Measurements from ENCODE around the gene CPTP. TPM values are rescaled to one million over a fixed set of nuclear protein-coding genes. Genes with fewer than 3 reads are reported as not detected.
A peak's percentile ranks its signal among the peaks of the same experiment; 100 is the strongest.

The CPTP gene
- total and polyA plus RNA-seq, 2 of the 13 experiments (the other 11 are each of a cell fraction or from before 2014, with no cell fraction given), result 5.5 to 9.3 TPM

DNA sequence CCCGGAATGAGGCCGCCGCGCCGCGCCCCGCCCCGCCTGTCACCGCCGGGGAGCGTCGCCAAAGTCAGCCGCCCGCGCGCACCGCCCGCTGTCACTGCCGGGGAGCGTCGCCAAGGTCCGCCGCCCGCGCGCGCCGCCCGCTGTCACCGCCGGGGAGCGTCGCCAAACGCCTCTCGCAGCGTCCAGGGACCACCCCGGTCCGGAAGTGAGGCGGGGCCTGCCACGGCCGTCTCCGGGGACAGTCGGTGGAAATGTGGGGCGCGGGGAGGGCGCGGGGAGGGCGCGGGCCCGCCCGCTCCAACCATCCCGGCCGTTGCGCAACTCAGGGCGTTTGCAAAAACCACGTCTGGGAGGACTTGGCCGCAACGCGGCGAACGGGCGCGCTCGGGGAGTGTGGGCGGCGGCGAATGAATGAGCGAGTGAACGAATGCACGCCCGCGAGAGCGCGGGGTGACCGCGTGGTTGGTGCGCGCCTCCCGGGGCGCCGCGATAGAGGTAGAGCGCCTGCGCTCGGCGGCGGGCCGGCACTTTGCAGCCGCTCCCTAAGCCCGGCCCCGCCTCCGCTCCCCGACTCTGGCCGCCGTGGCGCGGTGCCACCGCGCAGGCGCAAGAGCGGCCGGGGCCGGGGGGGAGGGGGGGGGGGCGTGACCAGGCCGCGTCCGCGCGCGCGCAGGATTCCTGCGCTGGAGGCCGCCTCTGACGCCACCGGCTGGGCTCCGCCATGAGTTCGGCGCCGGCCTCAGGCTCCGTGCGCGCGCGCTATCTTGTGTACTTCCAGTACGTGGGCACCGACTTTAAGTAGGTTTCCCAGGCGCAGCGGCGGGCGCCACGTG is 16.5 kb upstream of the CPTP start, which contains the start of the genes ACAP3 and PUSL1 (continued):
- TF ChIP-seq, protein P1, sequence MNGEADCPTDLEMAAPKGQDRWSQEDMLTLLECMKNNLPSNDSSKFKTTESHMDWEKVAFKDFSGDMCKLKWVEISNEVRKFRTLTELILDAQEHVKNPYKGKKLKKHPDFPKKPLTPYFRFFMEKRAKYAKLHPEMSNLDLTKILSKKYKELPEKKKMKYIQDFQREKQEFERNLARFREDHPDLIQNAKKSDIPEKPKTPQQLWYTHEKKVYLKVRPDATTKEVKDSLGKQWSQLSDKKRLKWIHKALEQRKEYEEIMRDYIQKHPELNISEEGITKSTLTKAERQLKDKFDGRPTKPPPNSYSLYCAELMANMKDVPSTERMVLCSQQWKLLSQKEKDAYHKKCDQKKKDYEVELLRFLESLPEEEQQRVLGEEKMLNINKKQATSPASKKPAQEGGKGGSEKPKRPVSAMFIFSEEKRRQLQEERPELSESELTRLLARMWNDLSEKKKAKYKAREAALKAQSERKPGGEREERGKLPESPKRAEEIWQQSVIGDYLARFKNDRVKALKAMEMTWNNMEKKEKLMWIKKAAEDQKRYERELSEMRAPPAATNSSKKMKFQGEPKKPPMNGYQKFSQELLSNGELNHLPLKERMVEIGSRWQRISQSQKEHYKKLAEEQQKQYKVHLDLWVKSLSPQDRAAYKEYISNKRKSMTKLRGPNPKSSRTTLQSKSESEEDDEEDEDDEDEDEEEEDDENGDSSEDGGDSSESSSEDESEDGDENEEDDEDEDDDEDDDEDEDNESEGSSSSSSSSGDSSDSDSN (CRISPR knock-in tag; IDR thresholded peaks at IDR 0.05), result peak; percentile 32
- peak; percentile 11; the same call in 1 of the 2 replicates for TF ChIP-seq PITX1 (CRISPR knock-in tag; IDR thresholded peaks at IDR 0.05)
- peak; percentile 99 for TF ChIP-seq TGIF2 (CRISPR knock-in tag; IDR thresholded peaks at IDR 0.05)
- TF ChIP-seq BORCS8-MEF2B (CRISPR knock-in tag; IDR thresholded peaks at IDR 0.05), result 0 out of 2 replicates have a peak, but pooled peaks have one; percentile 29
- no peak for TF ChIP-seq SUZ12 (IDR thresholded peaks at IDR 0.05; ENCODE audit: low read depth, low read length)
- TF ChIP-seq, protein P2, sequence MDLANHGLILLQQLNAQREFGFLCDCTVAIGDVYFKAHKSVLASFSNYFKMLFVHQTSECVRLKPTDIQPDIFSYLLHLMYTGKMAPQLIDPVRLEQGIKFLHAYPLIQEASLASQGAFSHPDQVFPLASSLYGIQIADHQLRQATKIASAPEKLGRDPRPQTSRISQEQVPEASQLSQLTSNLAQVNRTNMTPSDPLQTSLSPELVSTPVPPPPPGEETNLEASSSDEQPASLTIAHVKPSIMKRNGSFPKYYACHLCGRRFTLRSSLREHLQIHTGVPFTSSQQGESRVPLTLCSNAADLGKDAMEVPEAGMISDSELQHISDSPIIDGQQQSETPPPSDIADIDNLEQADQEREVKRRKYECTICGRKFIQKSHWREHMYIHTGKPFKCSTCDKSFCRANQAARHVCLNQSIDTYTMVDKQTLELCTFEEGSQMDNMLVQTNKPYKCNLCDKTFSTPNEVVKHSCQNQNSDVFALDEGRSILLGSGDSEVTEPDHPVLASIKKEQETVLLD (CRISPR knock-in tag; IDR thresholded peaks at IDR 0.05; ENCODE audit: low read depth), result peak; percentile 97
- TF ChIP-seq, protein P3, sequence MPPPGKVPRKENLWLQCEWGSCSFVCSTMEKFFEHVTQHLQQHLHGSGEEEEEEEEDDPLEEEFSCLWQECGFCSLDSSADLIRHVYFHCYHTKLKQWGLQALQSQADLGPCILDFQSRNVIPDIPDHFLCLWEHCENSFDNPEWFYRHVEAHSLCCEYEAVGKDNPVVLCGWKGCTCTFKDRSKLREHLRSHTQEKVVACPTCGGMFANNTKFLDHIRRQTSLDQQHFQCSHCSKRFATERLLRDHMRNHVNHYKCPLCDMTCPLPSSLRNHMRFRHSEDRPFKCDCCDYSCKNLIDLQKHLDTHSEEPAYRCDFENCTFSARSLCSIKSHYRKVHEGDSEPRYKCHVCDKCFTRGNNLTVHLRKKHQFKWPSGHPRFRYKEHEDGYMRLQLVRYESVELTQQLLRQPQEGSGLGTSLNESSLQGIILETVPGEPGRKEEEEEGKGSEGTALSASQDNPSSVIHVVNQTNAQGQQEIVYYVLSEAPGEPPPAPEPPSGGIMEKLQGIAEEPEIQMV (CRISPR knock-in tag; IDR thresholded peaks at IDR 0.05; ENCODE audit: low read depth), result peak; percentile 81
- TF ChIP-seq RBFOX2 (IDR thresholded peaks at IDR 0.05; ENCODE audit: low read depth, low read length), result peak; percentile 69
- 0 out of 2 replicates have a peak, but pooled peaks have one; percentile 20 for TF ChIP-seq ZFP90 (CRISPR knock-in tag; IDR thresholded peaks at IDR 0.05; ENCODE audit: borderline replicate concordance)
- TF ChIP-seq, protein P4, sequence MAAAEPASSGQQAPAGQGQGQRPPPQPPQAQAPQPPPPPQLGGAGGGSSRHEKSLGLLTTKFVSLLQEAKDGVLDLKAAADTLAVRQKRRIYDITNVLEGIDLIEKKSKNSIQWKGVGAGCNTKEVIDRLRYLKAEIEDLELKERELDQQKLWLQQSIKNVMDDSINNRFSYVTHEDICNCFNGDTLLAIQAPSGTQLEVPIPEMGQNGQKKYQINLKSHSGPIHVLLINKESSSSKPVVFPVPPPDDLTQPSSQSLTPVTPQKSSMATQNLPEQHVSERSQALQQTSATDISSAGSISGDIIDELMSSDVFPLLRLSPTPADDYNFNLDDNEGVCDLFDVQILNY (CRISPR knock-in tag; conservative IDR thresholded peaks at IDR 0.05), result peak; percentile 52; the same call in 1 of the 2 replicates
- TF ChIP-seq, protein P5, sequence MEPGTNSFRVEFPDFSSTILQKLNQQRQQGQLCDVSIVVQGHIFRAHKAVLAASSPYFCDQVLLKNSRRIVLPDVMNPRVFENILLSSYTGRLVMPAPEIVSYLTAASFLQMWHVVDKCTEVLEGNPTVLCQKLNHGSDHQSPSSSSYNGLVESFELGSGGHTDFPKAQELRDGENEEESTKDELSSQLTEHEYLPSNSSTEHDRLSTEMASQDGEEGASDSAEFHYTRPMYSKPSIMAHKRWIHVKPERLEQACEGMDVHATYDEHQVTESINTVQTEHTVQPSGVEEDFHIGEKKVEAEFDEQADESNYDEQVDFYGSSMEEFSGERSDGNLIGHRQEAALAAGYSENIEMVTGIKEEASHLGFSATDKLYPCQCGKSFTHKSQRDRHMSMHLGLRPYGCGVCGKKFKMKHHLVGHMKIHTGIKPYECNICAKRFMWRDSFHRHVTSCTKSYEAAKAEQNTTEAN (CRISPR knock-in tag; conservative IDR thresholded peaks at IDR 0.05), result 0 out of 2 replicates have a peak, but pooled peaks have one; percentile 43
- 0 out of 2 replicates have a peak, but pooled peaks have one; percentile 45 for TF ChIP-seq ZNF12 (CRISPR knock-in tag; IDR thresholded peaks at IDR 0.05)
- TF ChIP-seq, protein P6, sequence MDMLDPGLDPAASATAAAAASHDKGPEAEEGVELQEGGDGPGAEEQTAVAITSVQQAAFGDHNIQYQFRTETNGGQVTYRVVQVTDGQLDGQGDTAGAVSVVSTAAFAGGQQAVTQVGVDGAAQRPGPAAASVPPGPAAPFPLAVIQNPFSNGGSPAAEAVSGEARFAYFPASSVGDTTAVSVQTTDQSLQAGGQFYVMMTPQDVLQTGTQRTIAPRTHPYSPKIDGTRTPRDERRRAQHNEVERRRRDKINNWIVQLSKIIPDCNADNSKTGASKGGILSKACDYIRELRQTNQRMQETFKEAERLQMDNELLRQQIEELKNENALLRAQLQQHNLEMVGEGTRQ (IDR thresholded peaks at IDR 0.05; ENCODE audit: low read depth, low read length), result no peak
- TF ChIP-seq, protein P6 (CRISPR knock-in tag; IDR thresholded peaks at IDR 0.05; ENCODE audit: borderline replicate concordance), result 0 out of 2 replicates have a peak, but pooled peaks have one; percentile 15
- no peak for TF ChIP-seq FOXK2 (IDR thresholded peaks at IDR 0.05)
- peak; percentile 45; the same call in 1 of the 2 replicates for TF ChIP-seq ZBTB7B (CRISPR knock-in tag; IDR thresholded peaks at IDR 0.05)
- TF ChIP-seq ZNF567 (CRISPR knock-in tag; IDR thresholded peaks at IDR 0.05; ENCODE audit: borderline replicate concordance), result no peak
- no peak for TF ChIP-seq NFKBIZ (CRISPR knock-in tag; IDR thresholded peaks at IDR 0.05)
- TF ChIP-seq ZNF629 (CRISPR knock-in tag; conservative IDR thresholded peaks at IDR 0.05), result peak; percentile 14; the same call in 1 of the 2 replicates
